A673 (cell line): ENCODE measurements around the gene ST6GALNAC2.

Experiments
- EZH2 ChIP-seq: fragments of 200-600 bp; sonication (generic); IDR thresholded peaks from 2 replicates; pipeline ENCODE4 v1.6.1; 2017; ENCODE audit warnings: borderline replicate concordance, low read depth, mild to moderate bottlenecking, mixed read lengths, antibody characterized with exemption, low read length; ENCODE audit not compliant: poor library complexity, severe bottlenecking
- TF ChIP-seq, protein P1 (sequence below): fragments of 300-800, 200-600 bp; sonication (generic); conservative IDR thresholded peaks from 2 replicates; pipeline ENCODE4 v1.5.1; 2017; ENCODE audit warnings: low read depth, mild to moderate bottlenecking, antibody characterized with exemption, low read length, moderate library complexity, mixed read lengths

GRCh38 chr17:76544546-76545365 is 40.9 kb downstream of the ST6GALNAC2 start:
- TF ChIP-seq, protein P1, sequence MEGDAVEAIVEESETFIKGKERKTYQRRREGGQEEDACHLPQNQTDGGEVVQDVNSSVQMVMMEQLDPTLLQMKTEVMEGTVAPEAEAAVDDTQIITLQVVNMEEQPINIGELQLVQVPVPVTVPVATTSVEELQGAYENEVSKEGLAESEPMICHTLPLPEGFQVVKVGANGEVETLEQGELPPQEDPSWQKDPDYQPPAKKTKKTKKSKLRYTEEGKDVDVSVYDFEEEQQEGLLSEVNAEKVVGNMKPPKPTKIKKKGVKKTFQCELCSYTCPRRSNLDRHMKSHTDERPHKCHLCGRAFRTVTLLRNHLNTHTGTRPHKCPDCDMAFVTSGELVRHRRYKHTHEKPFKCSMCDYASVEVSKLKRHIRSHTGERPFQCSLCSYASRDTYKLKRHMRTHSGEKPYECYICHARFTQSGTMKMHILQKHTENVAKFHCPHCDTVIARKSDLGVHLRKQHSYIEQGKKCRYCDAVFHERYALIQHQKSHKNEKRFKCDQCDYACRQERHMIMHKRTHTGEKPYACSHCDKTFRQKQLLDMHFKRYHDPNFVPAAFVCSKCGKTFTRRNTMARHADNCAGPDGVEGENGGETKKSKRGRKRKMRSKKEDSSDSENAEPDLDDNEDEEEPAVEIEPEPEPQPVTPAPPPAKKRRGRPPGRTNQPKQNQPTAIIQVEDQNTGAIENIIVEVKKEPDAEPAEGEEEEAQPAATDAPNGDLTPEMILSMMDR, result no peak
- no peak for TF ChIP-seq EZH2
